ENCODE results near the gene TRDN. TPM values are rescaled to one million over a fixed set of nuclear protein-coding genes. Genes with fewer than 3 reads are reported as not detected.

Gene TRDN
- total and polyA plus RNA-seq, 2 donors (not counting 1 experiment from before 2014, with no cell fraction given), result not detected

GRCh38 chr6:123434186-123434585 is 202.6 kb downstream of the TRDN start:
- no peak overlapping the region for H3K9ac ChIP-seq (ENCODE audit: insufficient read depth, low read length)
- no peak overlapping the region for H3K4me3 ChIP-seq (replicated peaks in 1 of 4; ENCODE audit: control extremely low read depth in 1 of 4, insufficient read depth in 1 of 4, low read depth in 3 of 4, low read length in 4 of 4)
- no peaks in the 10 kb centered on the region for H3K79me2 ChIP-seq (ENCODE audit: control insufficient read depth, insufficient read depth, low read length)
- no peaks in the 10 kb centered on the region for H3K27me3 ChIP-seq (ENCODE audit: control insufficient read depth, insufficient read depth, low read length)
- no peaks in the 10 kb centered on the region for H3K9me3 ChIP-seq (ENCODE audit: control insufficient read depth, insufficient read depth, low read depth, low read length)
- H3K4me2 ChIP-seq (ENCODE audit: extremely low read depth, insufficient read depth, low read length), result no peak overlapping the region
- no peak for DNase-seq (ENCODE audit: low read depth in 2 of 2)
- TF ChIP-seq EZH2 (IDR thresholded peaks at IDR 0.05; ENCODE audit: low read length, missing control alignments) (no peak), CTCF (conservative IDR thresholded peaks at IDR 0.05 in 1 of 2, IDR thresholded peaks at IDR 0.05 in 1 of 2; ENCODE audit: low read depth in 1 of 2, low read length in 2 of 2) (no peak)
- H4K20me1 ChIP-seq (ENCODE audit: control insufficient read depth, extremely low read depth, insufficient read depth, low read length), result no peaks in the 10 kb centered on the region
- H3K27ac ChIP-seq (ENCODE audit: insufficient read depth, low read length), result no peak overlapping the region
- H3K4me1 ChIP-seq (ENCODE audit: control insufficient read depth, extremely low read depth, insufficient read depth, low read length), result no peaks in the 10 kb centered on the region
- no peaks in the 10 kb centered on the region for H3K36me3 ChIP-seq (ENCODE audit: control insufficient read depth, insufficient read depth, low read length)
- no peak overlapping the region for H2AFZ ChIP-seq (ENCODE audit: low read length)

- no peak overlapping the region for H3K9ac ChIP-seq (ENCODE audit: insufficient read depth, low read length)
- H3K4me3 ChIP-seq (replicated peaks in 1 of 4; ENCODE audit: control extremely low read depth in 1 of 4, insufficient read depth in 1 of 4, low read depth in 3 of 4, low read length in 4 of 4), result no peak overlapping the region
- no peaks in the 10 kb centered on the region for H3K9me3 ChIP-seq (ENCODE audit: control insufficient read depth, insufficient read depth, low read depth, low read length)
- no peaks in the 10 kb centered on the region for H3K36me3 ChIP-seq (ENCODE audit: control insufficient read depth, insufficient read depth, low read length)
- no peak overlapping the region for H2AFZ ChIP-seq (ENCODE audit: low read length)
- no peaks in the 10 kb centered on the region for H4K20me1 ChIP-seq (ENCODE audit: control insufficient read depth, extremely low read depth, insufficient read depth, low read length)
- H3K79me2 ChIP-seq (ENCODE audit: control insufficient read depth, insufficient read depth, low read length), result no peaks in the 10 kb centered on the region
- no peaks in the 10 kb centered on the region for H3K4me1 ChIP-seq (ENCODE audit: control insufficient read depth, extremely low read depth, insufficient read depth, low read length)
- H3K4me2 ChIP-seq (ENCODE audit: extremely low read depth, insufficient read depth, low read length), result no peak overlapping the region
- no peaks in the 10 kb centered on the region for H3K27me3 ChIP-seq (ENCODE audit: control insufficient read depth, insufficient read depth, low read length)
- no peak overlapping the region for H3K27ac ChIP-seq (ENCODE audit: insufficient read depth, low read length)
- TF ChIP-seq EZH2 (IDR thresholded peaks at IDR 0.05; ENCODE audit: low read length, missing control alignments) (no peak), CTCF (conservative IDR thresholded peaks at IDR 0.05 in 1 of 2, IDR thresholded peaks at IDR 0.05 in 1 of 2; ENCODE audit: low read depth in 1 of 2, low read length in 2 of 2) (no peak)
- no peak for DNase-seq (ENCODE audit: low read depth in 2 of 2)
These were observed 205.8 kb downstream of the TRDN start for GRCh38 chr6:123430970-123431369.

- Histone ChIP-seq H3K27me3 (ENCODE audit: control insufficient read depth, insufficient read depth, low read length) (no peaks in the 10 kb centered on the region), H3K9ac (ENCODE audit: insufficient read depth, low read length) (no peak overlapping the region), H3K4me1 (ENCODE audit: control insufficient read depth, extremely low read depth, insufficient read depth, low read length) (no peaks in the 10 kb centered on the region), H3K4me3 (replicated peaks in 1 of 4; ENCODE audit: control extremely low read depth in 1 of 4, insufficient read depth in 1 of 4, low read depth in 3 of 4, low read length in 4 of 4) (no peak overlapping the region), H2AFZ (ENCODE audit: low read length) (no peak overlapping the region), H3K9me3 (ENCODE audit: control insufficient read depth, insufficient read depth, low read depth, low read length) (no peaks in the 10 kb centered on the region), H3K36me3 (ENCODE audit: control insufficient read depth, insufficient read depth, low read length) (no peaks in the 10 kb centered on the region), H4K20me1 (ENCODE audit: control insufficient read depth, extremely low read depth, insufficient read depth, low read length) (no peaks in the 10 kb centered on the region), H3K4me2 (ENCODE audit: extremely low read depth, insufficient read depth, low read length) (no peak overlapping the region), H3K27ac (ENCODE audit: insufficient read depth, low read length) (no peak overlapping the region), H3K79me2 (ENCODE audit: control insufficient read depth, insufficient read depth, low read length) (no peaks in the 10 kb centered on the region)
- DNase-seq (ENCODE audit: low read depth in 2 of 2), result no peak
- TF ChIP-seq CTCF (conservative IDR thresholded peaks at IDR 0.05 in 1 of 2, IDR thresholded peaks at IDR 0.05 in 1 of 2; ENCODE audit: low read depth in 1 of 2, low read length in 2 of 2) (no peak), EZH2 (IDR thresholded peaks at IDR 0.05; ENCODE audit: low read length, missing control alignments) (no peak)
These were observed 209.7 kb downstream of the TRDN start for GRCh38 chr6:123427008-123427407.
